PC-9 (cell line): Measurements from ENCODE around the gene GABRR1. TPM values are rescaled to one million over a fixed set of nuclear protein-coding genes. Genes with fewer than 3 reads are reported as not detected.

Experiments used
- BruUV-seq: library from RNA; stranded (reverse); fragments of 400-500 nt; replicated peaks from 2 replicates; lab custom pipeline; 2021; lab: Mats Ljungman, UMichigan
- CTCF ChIA-PET: fragments of 300-600 bp; sonication (Branson Sonifier 250); formaldehyde crosslinking; loops from one replicate; lab custom pipeline; 2022; ENCODE audit warnings: antibody characterized with exemption; lab: Charles Lee
- POLR2A ChIA-PET: fragments of 300-600 bp; sonication (Branson Sonifier 250); formaldehyde crosslinking; loops from one replicate; lab custom pipeline; 2022; ENCODE audit warnings: antibody characterized with exemption; ENCODE audit not compliant: unreplicated experiment; lab: Charles Lee
- DNase-seq, 2 experiments: peaks; one replicate each; pipeline versions ENCODE4 v3.0.0 to v3.0.0-alpha.2; 2015 to 2022; ENCODE audit warnings: mixed read lengths in 1 of 2
- H2AFZ ChIP-seq: fragments of 200-600 bp; sonication (generic); 2 replicates; pipeline ENCODE4 v1.8.1; 2017; ENCODE audit warnings: antibody characterized with exemption
- H3F3A ChIP-seq: fragments of 200-600 bp; sonication (generic); 2 replicates; pipeline ENCODE4 v1.8.1; 2017; ENCODE audit warnings: antibody characterized with exemption, mild to moderate bottlenecking, low read depth; ENCODE audit not compliant: insufficient read depth
- H3K27ac ChIP-seq: fragments of 200-600 bp; sonication (generic); 2 replicates; pipeline ENCODE4 v1.6.1; 2016; ENCODE audit warnings: mixed run types
- H3K27me3 ChIP-seq: fragments of 200-600 bp; sonication (generic); 2 replicates; pipeline ENCODE4 v1.6.1; 2016; ENCODE audit warnings: low read depth, mixed run types; ENCODE audit not compliant: insufficient read depth
- H3K36me3 ChIP-seq: fragments of 200-600 bp; sonication (generic); 2 replicates; pipeline ENCODE4 v1.6.1; 2016; ENCODE audit warnings: low read depth, mixed run types
- H3K4me1 ChIP-seq: fragments of 200-600 bp; sonication (generic); replicated peaks from 2 replicates; pipeline ENCODE4 v1.6.1; 2016; ENCODE audit warnings: mixed run types; ENCODE audit not compliant: insufficient read depth
- H3K4me2 ChIP-seq: fragments of 200-600 bp; sonication (generic); 2 replicates; pipeline ENCODE4 v1.6.1; 2017; ENCODE audit warnings: mixed run types
- H3K4me3 ChIP-seq: fragments of 200-600 bp; sonication (generic); 2 replicates; pipeline ENCODE4 v1.6.1; 2016; ENCODE audit warnings: mixed run types
- H3K79me2 ChIP-seq: fragments of 200-600 bp; sonication (generic); 2 replicates; pipeline ENCODE4 v1.6.1; 2017; ENCODE audit warnings: low read depth, mixed run types
- H3K9me2 ChIP-seq: fragments of 200-600 bp; sonication (generic); 2 replicates; pipeline ENCODE4 v1.8.1; 2017; ENCODE audit warnings: mild to moderate bottlenecking; ENCODE audit not compliant: insufficient read depth
- H3K9me3 ChIP-seq: fragments of 200-600 bp; sonication (generic); 2 replicates; pipeline ENCODE4 v1.8.1; 2016; ENCODE audit warnings: low read depth; ENCODE audit not compliant: insufficient read depth
- H4K20me1 ChIP-seq: fragments of 200-600 bp; sonication (generic); 2 replicates; pipeline ENCODE4 v1.8.1; 2017; ENCODE audit not compliant: insufficient read depth
- CTCF ChIP-seq: fragments of 200-600 bp; sonication (generic); conservative IDR thresholded peaks from 2 replicates; pipeline ENCODE4 v1.6.1; 2017; ENCODE audit warnings: mixed run types, antibody characterized with exemption, mild to moderate bottlenecking, moderate library complexity
- EZH2 ChIP-seq: fragments of 200-600 bp; sonication (generic); IDR thresholded peaks from 2 replicates; pipeline ENCODE4 v1.8.0; 2017; ENCODE audit warnings: antibody characterized with exemption, low read depth
- intact Hi-C: fragments of 100-400 bp; cut with micrococcal nuclease; formaldehyde crosslinking; loops from one replicate; pipeline ENCODE4 v1.10.0; 2022; ENCODE audit not compliant: unreplicated experiment
- total RNA-seq: library from RNA; stranded (reverse); gene quantifications from 2 replicates; pipeline ENCODE4 v1.2.3, GENCODE V29; 2021

Gene GABRR1
- total RNA-seq, 1 experiment from 2014 or later = not detected

GRCh38 chr6:89216411-89216810 lies 747 bp downstream of the GABRR1 start:
- no peaks in the 10 kb centered on the region for H3K9me2 ChIP-seq
- H3K79me2 ChIP-seq = no peaks in the 10 kb centered on the region
- H3K27ac ChIP-seq = no peak overlapping the region
- intact Hi-C loops = no loop called here
- no peaks in the 10 kb centered on the region for H3K36me3 ChIP-seq
- H4K20me1 ChIP-seq = no peaks in the 10 kb centered on the region
- no peaks in the 10 kb centered on the region for H3K9me3 ChIP-seq
- H3K4me1 ChIP-seq = no peaks in the 10 kb centered on the region
- POLR2A ChIA-PET = no interaction called here
- CTCF ChIA-PET = interaction anchor here (0.6 kb wide), 1 partner anchor 851 kb away, joined by 4 read pairs; no protein-coding TSS in a partner anchor
- no peaks in the 10 kb centered on the region for H3F3A ChIP-seq
- no peak overlapping the region for H3K4me2 ChIP-seq
- H3K27me3 ChIP-seq = no peaks in the 10 kb centered on the region
- TF ChIP-seq CTCF = no peak
- TF ChIP-seq EZH2 = no peak
- no TSS peak for BruUV-seq
- H3K4me3 ChIP-seq = no peak overlapping the region
- no peak for DNase-seq
- H2AFZ ChIP-seq = no peak overlapping the region

GRCh38 chr6:89215391-89215790 lies 1.8 kb downstream of the GABRR1 start:
- Histone ChIP-seq H3K4me1 (no peaks in the 10 kb centered on the region), H3F3A (no peaks in the 10 kb centered on the region), H3K9me2 (no peaks in the 10 kb centered on the region), H3K9me3 (no peaks in the 10 kb centered on the region), H3K4me3 (no peak overlapping the region), H3K27me3 (no peaks in the 10 kb centered on the region), H4K20me1 (no peaks in the 10 kb centered on the region), H3K79me2 (no peaks in the 10 kb centered on the region), H3K27ac (no peak overlapping the region), H3K36me3 (no peaks in the 10 kb centered on the region), H3K4me2 (no peak overlapping the region), H2AFZ (no peak overlapping the region)
- ChIA-PET POLR2A (no interaction called here), CTCF (no interaction called here)
- DNase-seq = no peak
- intact Hi-C loops = no loop called here
- TF ChIP-seq EZH2 (no peak), CTCF (no peak)
- no TSS peak for BruUV-seq

- Histone ChIP-seq H2AFZ (no peak overlapping the region), H3K9me2 (no peaks in the 10 kb centered on the region), H4K20me1 (no peaks in the 10 kb centered on the region), H3K9me3 (no peaks in the 10 kb centered on the region), H3K79me2 (no peaks in the 10 kb centered on the region), H3K27ac (no peak overlapping the region), H3K4me3 (no peak overlapping the region), H3K36me3 (no peaks in the 10 kb centered on the region), H3K27me3 (no peaks in the 10 kb centered on the region), H3K4me2 (no peak overlapping the region), H3K4me1 (no peaks in the 10 kb centered on the region), H3F3A (no peaks in the 10 kb centered on the region)
- BruUV-seq = no TSS peak
- ChIA-PET CTCF (no interaction called here), POLR2A (no interaction called here)
- no peak for DNase-seq
- intact Hi-C loops = no loop called here
- TF ChIP-seq EZH2 (no peak), CTCF (no peak)
These were observed 3.0 kb downstream of the GABRR1 start for GRCh38 chr6:89214197-89214596.
